HepG2 (cell line): ENCODE measurements around the gene MTRF1. TPM values are rescaled to one million over a fixed set of nuclear protein-coding genes. Genes with fewer than 3 reads are reported as not detected.

Experiments
- ATF3 ChIP-seq: sonication (generic); formaldehyde crosslinking; IDR thresholded peaks from 2 replicates; pipeline ENCODE4 v1.4.0; 2020; ENCODE audit warnings: missing genetic modification reagents
- BCL3 ChIP-seq: sonication (generic); formaldehyde crosslinking; IDR thresholded peaks from 2 replicates; pipeline ENCODE4 v1.5.1; 2020; ENCODE audit warnings: mild to moderate bottlenecking, missing genetic modification reagents, moderate library complexity
- BRD4 ChIP-seq: sonication (generic); formaldehyde crosslinking; IDR thresholded peaks from 2 replicates; pipeline ENCODE4 v1.4.0; 2020; ENCODE audit warnings: missing genetic modification reagents
- E2F5 ChIP-seq: sonication (generic); formaldehyde crosslinking; conservative IDR thresholded peaks from 2 replicates; pipeline ENCODE4 v1.4.0; 2020; ENCODE audit warnings: missing genetic modification reagents
- HNRNPUL1 ChIP-seq: fragments of 200-400 bp; formaldehyde crosslinking; IDR thresholded peaks from 2 replicates; pipeline ENCODE4 v1.6.1; 2017; ENCODE audit warnings: low read depth, mild to moderate bottlenecking, low read length, moderate library complexity
- MATR3 ChIP-seq: sonication (generic); formaldehyde crosslinking; IDR thresholded peaks from 2 replicates; pipeline ENCODE4 v1.4.0; 2020; ENCODE audit warnings: missing genetic modification reagents
- MEIS1 ChIP-seq: sonication (generic); formaldehyde crosslinking; IDR thresholded peaks from 2 replicates; pipeline ENCODE4 v1.9.0; 2021; ENCODE audit warnings: mild to moderate bottlenecking, missing genetic modification reagents, moderate library complexity, borderline replicate concordance
- MIXL1 ChIP-seq: IDR thresholded peaks from 2 replicates; pipeline ENCODE4 v1.6.1; 2016
- NFIB ChIP-seq: sonication (generic); formaldehyde crosslinking; IDR thresholded peaks from 2 replicates; pipeline ENCODE4 v1.9.0; 2021; ENCODE audit warnings: missing genetic modification reagents, mild to moderate bottlenecking, borderline replicate concordance
- RNF219 ChIP-seq: sonication (generic); formaldehyde crosslinking; IDR thresholded peaks from 2 replicates; pipeline ENCODE4 v1.5.0; 2020; ENCODE audit warnings: mild to moderate bottlenecking, missing genetic modification reagents
- SALL1 ChIP-seq: sonication (generic); formaldehyde crosslinking; IDR thresholded peaks from 2 replicates; pipeline ENCODE4 v1.8.0; 2022; ENCODE audit warnings: mild to moderate bottlenecking, missing genetic modification reagents
- TRIM22 ChIP-seq: fragments of 450-650 bp; IDR thresholded peaks from 2 replicates; pipeline ENCODE4 v1.6.1; 2017
- ZHX1 ChIP-seq: sonication (generic); formaldehyde crosslinking; IDR thresholded peaks from 2 replicates; pipeline ENCODE4 v1.8.1; 2022; ENCODE audit warnings: low read depth, mild to moderate bottlenecking, missing genetic modification reagents
- ZKSCAN8 ChIP-seq: IDR thresholded peaks from 2 replicates; pipeline ENCODE4 v1.6.1; 2016; ENCODE audit warnings: borderline replicate concordance, missing genetic modification reagents, missing compliant biosample characterization
- ZNF207 ChIP-seq: fragments of 450-650 bp; IDR thresholded peaks from 2 replicates; pipeline ENCODE4 v1.6.1; 2016; ENCODE audit warnings: antibody characterized with exemption, borderline replicate concordance
- ZNF251 ChIP-seq: sonication (generic); formaldehyde crosslinking; IDR thresholded peaks from 2 replicates; pipeline ENCODE4 v1.9.0; 2021; ENCODE audit warnings: mild to moderate bottlenecking, missing genetic modification reagents
- ZNF260 ChIP-seq: sonication (generic); formaldehyde crosslinking; IDR thresholded peaks from 2 replicates; pipeline ENCODE4 v1.4.0; 2020; ENCODE audit warnings: missing genetic modification reagents, low read depth, mild to moderate bottlenecking, borderline replicate concordance
- ZNF367 ChIP-seq: sonication (generic); formaldehyde crosslinking; IDR thresholded peaks from 2 replicates; pipeline ENCODE4 v1.4.0; 2020; ENCODE audit warnings: missing genetic modification reagents, borderline replicate concordance
- ZNF460 ChIP-seq: sonication (generic); formaldehyde crosslinking; IDR thresholded peaks from 2 replicates; pipeline ENCODE4 v1.5.1; 2020; ENCODE audit warnings: missing genetic modification reagents, mild to moderate bottlenecking, borderline replicate concordance
- polyA plus RNA-seq, 8 experiments: library from polyadenylated mRNA; depleted of rRNA in 3 of 8; stranded (reverse) in 7 of 8; unstranded in 1 of 8; fragments of >200 nt; fragmentation: Illumina TruSeq in 4 of 8; extraction: Trizol in 4 of 8; gene quantifications; 2 replicates each; pipeline versions ENCODE4 v1.2.1 to v1.2.3, GENCODE V29; 2011 to 2016; ENCODE audit warnings: low read depth in 4 of 8, missing spikeins in 1 of 8, mixed read lengths in 1 of 8; ENCODE audit not compliant: insufficient read depth in 1 of 8
- total RNA-seq, 5 experiments: library from RNA; depleted of rRNA; stranded (reverse); fragments of >200 nt; fragmentation: Illumina TruSeq; extraction: Trizol; gene quantifications; 2 replicates each; pipeline ENCODE4 v1.2.3, GENCODE V29; 2016; ENCODE audit warnings: low read depth in 1 of 5

MTRF1 gene
- total and polyA plus RNA-seq, 2 of the 13 experiments (the other 11 are each of a cell fraction or from before 2014, with no cell fraction given), result 21.6 to 27.2 TPM

GRCh38 chr13:41193919-41194824, 69.2 kb downstream of the MTRF1 start, which contains the start of gene KBTBD7 (continued):
- TF ChIP-seq ZHX1 (CRISPR knock-in tag), result no peak
- no peak for TF ChIP-seq ZNF260 (CRISPR knock-in tag)
- no peak for TF ChIP-seq TRIM22
- TF ChIP-seq ZNF251 (CRISPR knock-in tag), result no peak
- TF ChIP-seq BCL3, result peak; percentile 67; the same call in 1 of the 2 replicates
- TF ChIP-seq MIXL1 (CRISPR knock-in tag), result no peak
- no peak for TF ChIP-seq RNF219 (CRISPR knock-in tag)
- TF ChIP-seq SALL1 (CRISPR knock-in tag), result peak; percentile 89
- TF ChIP-seq MEIS1 (CRISPR knock-in tag), result 0 out of 2 replicates have a peak, but pooled peaks have one; percentile 64
- peak; percentile 89; the same call in 1 of the 2 replicates for TF ChIP-seq ATF3
- TF ChIP-seq ZKSCAN8 (CRISPR knock-in tag), result 0 out of 2 replicates have a peak, but pooled peaks have one; percentile 74
- no peak for TF ChIP-seq HNRNPUL1
- no peak for TF ChIP-seq ZNF207
- 0 out of 2 replicates have a peak, but pooled peaks have one; percentile 33 for TF ChIP-seq E2F5
- peak; percentile 81 for TF ChIP-seq BRD4
- TF ChIP-seq ZNF460 (CRISPR knock-in tag), result peak; percentile 51; the same call in 1 of the 2 replicates
- TF ChIP-seq NFIB, result no peak
- TF ChIP-seq MATR3, result no peak
- TF ChIP-seq ZNF367 (CRISPR knock-in tag), result 0 out of 2 replicates have a peak, but pooled peaks have one; percentile 26
